HG02943 (cell line): ENCODE results near the gene TSFM.
"Not testable (repeated sequence)": the region's sequence is repeated elsewhere in the genome, so short reads cannot be mapped to it uniquely, and the experiment has no call there.

ENCODE experiments used
- ATAC-seq: cut with Tn5 transposase; IDR thresholded peaks from one replicate; pipeline ENCODE4 v1.9.1; 2021; ENCODE audit warnings: mild to moderate bottlenecking, low read depth, moderate library complexity; ENCODE audit not compliant: unreplicated experiment

TSFM gene

DNA sequence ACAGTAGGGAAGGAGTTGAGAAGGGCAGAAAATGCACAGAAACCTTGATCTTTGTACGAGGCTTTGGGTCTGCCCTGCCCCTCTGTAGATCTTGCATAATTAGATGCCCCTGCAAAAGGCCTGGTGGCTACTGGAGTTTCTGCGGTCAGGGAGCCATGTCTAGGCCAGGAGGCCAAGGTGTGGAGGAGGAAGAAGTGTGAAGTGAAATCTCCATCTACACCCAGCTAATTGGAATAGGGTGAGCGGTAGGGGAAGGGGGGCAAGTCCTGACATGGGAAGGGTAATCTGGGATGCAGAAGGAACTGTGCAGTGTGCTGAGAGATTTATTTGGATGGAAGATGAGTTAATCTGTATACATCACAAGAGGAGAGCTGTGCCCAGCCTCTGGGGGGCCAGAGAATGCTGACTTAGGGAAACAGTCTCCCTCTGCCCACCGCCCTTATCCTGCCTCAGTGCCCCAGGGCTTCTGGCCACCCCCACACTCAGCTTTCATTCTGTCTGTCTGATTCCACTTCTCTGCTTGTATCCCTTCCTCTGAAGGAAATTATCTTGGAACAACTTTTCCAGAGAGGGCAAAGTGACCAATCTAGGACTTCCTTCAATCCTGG is 21.1 kb upstream of the TSFM start:
- no peak for ATAC-seq

DNA sequence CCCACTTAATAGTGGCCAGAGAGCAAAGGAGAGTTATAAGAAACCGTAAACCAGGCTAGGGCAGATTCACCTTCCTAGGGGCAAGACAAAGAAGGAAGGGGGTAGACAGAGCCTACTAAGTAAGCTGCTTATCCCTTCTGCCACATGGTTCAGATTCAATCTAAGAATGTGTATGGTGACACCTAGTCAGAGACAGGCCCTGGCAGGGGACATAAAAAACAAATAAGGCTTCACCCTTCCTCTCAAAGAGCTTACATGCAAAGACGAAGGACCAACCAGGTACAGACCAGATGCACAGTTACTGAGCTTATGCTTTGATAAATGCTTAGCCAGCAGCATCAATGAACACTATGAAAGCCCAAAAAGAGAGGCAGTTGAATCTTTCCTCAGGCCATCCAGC is 20.1 kb upstream of the TSFM start:
- no peak for ATAC-seq

GRCh38 chr12:57763881-57764661 is 18.5 kb upstream of the TSFM start:
- no peak for ATAC-seq

DNA sequence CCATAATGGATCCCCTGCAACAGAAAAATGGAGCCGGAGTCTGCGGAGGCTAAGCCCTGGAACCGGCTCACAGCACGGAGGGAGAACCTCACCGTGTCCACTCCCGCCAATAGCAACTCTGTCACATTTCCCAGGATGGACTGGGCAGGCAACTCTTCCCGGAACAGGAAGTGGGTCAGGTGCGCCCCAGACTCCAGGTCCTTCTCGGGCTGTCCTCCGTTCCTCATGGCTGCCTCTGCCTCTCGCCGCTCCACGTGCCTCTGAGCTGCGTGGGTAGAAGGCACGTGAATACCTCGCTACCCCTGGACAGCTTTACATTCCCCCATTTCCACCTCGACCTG is 18.0 kb upstream of the TSFM start:
- ATAC-seq, result no peak

- no peak for ATAC-seq
These were observed 17.4 kb upstream of the TSFM start for GRCh38 chr12:57765003-57765697.

DNA sequence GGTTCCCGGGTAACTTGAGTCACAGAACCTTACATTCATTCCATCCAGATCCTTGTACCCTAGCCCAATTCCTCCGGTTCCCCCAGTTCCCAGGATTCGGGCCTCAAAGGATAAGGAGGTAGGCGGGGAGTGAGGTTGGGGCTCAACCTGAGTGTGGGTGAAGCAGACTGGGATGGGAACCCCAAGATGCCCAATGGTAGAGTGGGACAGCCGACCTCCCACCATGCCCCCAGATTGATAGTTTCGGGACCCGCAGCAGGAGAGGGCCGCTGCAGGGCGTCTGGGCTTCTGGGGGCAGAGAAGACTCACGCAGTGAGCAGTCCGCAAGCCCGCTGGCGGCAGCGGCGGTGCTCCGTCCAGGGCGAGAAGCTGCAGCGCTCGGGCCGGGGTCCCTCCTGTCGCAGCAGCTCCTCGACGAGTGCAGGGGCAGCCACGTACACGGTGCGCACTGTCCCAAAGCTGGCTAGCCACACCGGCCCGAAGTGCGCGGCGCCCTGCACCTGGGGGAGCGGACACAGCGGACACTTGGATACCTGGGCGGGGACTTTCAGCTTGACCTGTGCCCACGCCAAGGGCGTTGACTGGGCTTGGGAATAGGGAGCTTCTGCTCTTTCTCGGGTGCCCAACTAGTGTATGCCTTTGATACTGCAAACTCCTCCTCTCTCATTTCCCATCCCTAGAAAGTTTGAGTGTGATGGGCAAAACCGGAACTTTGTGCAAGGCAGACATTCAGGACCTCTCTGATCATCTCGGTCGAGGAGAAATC is 16.7 kb upstream of the TSFM start:
- ATAC-seq, result no peak

- no peak for ATAC-seq
These were observed 15.9 kb upstream of the TSFM start, which contains the start of gene CYP27B1 for GRCh38 chr12:57766464-57767304. TSS of gene CYP27B1 (minus strand) at chr12:57767078. CDS start at chr12:57767041, 37 bp downstream.

DNA sequence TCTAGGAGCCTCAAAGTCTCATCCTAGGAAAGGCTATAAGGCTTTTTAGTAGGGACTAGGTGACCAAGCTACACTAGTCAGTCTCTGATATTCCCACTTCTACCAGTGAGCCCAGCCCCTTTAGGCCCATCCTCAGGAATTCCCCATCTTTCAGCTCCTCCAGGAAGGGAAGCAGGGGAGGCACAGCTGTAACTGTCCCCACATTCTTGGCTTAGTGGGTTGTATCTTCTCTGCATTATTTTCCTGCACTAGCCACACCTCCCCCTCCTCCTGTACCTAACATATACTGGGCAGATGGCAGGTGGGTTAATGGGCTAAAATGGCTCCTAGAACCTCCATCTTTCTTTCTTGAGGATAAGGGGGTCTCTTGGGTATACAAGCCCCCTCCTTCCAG is 15.3 kb upstream of the TSFM start:
- no peak for ATAC-seq

- ATAC-seq, result no peak
These were observed 14.7 kb upstream of the TSFM start for GRCh38 chr12:57767876-57768275.

GRCh38 chr12:57769594-57769993 is 13.0 kb upstream of the TSFM start:
- ATAC-seq, result no peak

GRCh38 chr12:57770734-57771133 is 11.9 kb upstream of the TSFM start:
- no peak for ATAC-seq

- peak; percentile 75 for ATAC-seq
These were observed 11.2 kb upstream of the TSFM start for GRCh38 chr12:57771236-57771872.

GRCh38 chr12:57771873-57772428 is 10.6 kb upstream of the TSFM start, which contains the start of gene METTL1:
TSS of gene METTL1 (minus strand) at chr12:57772105. CDS start at chr12:57772083, 22 bp downstream.
- ATAC-seq, result peak; percentile 91

DNA sequence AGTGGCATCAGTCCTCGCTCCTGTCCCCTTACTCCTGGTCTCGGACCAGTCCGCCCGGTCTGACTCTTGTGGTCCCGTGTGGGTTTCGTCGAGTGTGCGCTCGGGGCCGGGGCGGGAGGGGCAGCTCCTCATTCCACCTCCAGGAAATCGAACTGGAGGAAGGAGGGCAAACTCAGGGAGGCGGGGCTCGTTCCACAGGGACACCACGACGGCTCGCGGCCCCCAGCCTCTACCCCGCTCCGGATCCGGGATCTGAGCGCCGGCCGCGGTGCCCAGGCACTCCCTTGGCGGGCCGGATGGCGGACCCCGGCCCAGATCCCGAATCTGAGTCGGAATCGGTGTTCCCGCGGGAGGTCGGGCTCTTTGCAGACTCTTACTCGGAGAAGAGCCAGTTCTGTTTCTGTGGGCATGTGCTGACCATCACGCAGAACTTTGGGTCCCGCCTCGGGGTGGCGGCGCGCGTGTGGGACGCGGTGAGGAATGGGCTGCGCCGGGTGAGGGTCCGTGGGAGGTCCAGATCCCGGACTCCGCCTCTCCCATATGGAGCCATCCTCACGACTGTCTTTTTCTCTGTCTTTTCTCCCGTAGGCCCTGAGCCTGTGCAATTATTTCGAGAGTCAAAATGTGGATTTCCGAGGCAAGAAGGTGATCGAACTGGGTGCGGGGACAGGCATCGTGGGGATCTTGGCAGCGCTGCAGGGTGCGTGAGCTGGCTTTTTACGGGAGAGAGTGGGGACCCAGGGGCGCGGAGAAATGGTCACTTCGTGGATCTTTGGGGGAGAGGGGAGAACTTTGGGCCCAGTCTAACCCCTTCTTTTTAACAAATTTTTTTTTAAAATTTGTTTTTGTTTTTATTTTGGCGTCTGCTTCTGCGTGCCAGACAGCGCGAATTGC is 9.9 kb upstream of the TSFM start, which contains the start of gene EEF1AKMT3:
Gene EEF1AKMT3 (plus strand): TSS at position 186 of the 894 bp plus-strand sequence. CDS start 111 bp downstream, at position 297.
- ATAC-seq, result peak; percentile 26

DNA sequence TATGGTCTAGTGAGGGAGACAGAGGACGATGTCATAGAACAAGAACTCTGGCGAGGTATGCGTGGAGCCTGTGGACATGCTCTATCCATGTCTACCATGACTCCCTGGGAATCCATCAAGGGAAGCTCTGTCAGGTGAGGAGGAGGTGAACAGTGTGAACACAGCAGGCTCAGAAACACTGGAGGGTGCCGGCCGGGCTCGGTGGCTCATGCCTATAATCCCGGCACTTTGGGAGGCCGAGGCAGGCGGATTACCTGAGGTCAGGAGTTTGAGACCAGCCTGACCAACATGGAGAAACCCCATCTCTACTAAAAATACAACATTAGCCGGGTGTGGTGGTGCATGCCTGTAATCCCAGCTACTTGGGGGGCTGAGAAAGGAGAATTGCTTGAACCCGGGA is 8.0 kb upstream of the TSFM start:
- not testable (repeated sequence) for ATAC-seq

DNA sequence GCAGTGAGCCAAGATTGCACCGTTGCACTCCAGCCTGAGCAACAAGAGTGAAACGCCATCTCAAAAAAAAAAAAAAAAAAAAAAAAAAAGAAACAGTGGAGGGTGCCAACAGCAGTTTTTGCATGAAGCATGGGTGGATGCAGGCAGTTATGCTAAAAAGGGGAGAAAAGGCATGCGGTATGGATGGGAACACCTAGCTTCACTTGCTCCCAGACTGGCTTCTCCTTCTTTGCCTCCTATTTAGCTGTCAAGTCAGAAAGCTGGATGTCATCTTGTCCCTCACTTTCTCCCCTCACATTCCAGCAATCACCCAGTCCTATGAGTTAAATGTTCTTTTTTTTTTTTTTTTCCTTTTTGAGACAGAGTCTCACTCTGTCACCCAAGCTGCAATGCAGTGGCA is 7.5 kb upstream of the TSFM start:
- ATAC-seq, result no peak

DNA sequence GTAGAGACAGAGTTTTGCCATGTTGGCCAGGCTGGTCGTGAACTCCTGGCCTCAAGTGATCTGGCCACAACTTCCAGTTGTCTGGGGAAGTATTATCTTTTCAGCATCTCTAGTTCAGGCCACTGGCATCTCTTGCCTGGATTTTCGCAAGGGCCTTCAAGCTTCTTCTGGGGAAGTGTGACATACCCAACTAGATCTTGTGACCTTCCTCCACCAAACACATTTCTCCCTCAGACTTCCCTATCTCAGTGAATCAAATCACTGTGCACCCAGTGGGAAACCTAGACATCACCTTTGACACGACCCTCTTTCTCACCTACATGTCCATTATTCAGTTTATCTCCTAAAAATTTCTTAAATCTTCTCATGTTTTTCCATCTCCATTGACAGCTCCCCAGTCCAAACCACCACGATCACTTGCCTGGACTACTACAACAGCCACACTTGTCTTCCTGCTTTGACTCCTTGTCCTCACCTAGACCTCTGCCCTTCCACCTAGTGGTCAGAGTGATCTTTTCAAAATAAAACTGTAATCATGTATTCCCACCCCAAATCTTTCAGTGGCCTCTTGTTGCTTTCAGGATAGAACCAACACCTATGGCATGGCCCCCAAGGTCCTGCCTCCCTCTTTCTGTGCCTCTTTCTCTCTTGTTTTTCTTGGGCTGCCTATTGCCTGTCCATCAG is 6.9 kb upstream of the TSFM start:
- no peak for ATAC-seq

- ATAC-seq, result no peak
These were observed 6.4 kb upstream of the TSFM start for GRCh38 chr12:57776247-57776587.
